T-helper 17 cell (primary cell): ENCODE measurements around the gene STRN4. TPM values are rescaled to one million over a fixed set of nuclear protein-coding genes. Genes with fewer than 3 reads are reported as not detected.

Experiments
- ATAC-seq: fragments of 150-1000 bp; cut with Tn5 transposase; 2 replicates; pipeline ENCODE4 v1.10.0; 2021; ENCODE audit warnings: mild to moderate bottlenecking, moderate library complexity
- DNase-seq, 3 donors: peaks; one replicate each; pipeline versions ENCODE4 v3.0.0 to v3.0.0-alpha.2; 2020 to 2021
- H3K9me3 ChIP-seq: one replicate; pipeline ENCODE4 v1.7.0; 2013; ENCODE audit warnings: low read length, mild to moderate bottlenecking; ENCODE audit not compliant: control insufficient read depth, poor library complexity, severe bottlenecking
- H3K27ac Mint-ChIP-seq: one replicate; pipeline ENCODE4 v1.8.0; 2022; ENCODE audit warnings: mild to moderate bottlenecking, moderate library complexity, mixed read lengths
- H3K27me3 Mint-ChIP-seq: one replicate; pipeline ENCODE4 v1.8.0; 2022; ENCODE audit warnings: mixed read lengths
- H3K36me3 Mint-ChIP-seq: one replicate; pipeline ENCODE4 v1.8.0; 2022; ENCODE audit warnings: low read depth, mixed read lengths
- H3K4me1 Mint-ChIP-seq: one replicate; pipeline ENCODE4 v1.8.0; 2022; ENCODE audit warnings: mild to moderate bottlenecking, mixed read lengths
- H3K4me3 Mint-ChIP-seq: one replicate; pipeline ENCODE4 v1.8.0; 2022; ENCODE audit warnings: mild to moderate bottlenecking, moderate library complexity, mixed read lengths
- total RNA-seq, 4 donors: library from RNA in 2 of 4; stranded (reverse) in 2 of 4; gene quantifications; one replicate each; pipeline ENCODE4 v1.2.3 and lab custom pipeline; 2022 to 2026

The STRN4 gene
- total RNA-seq, 2 donors from 2014 or later = 108 to 145 TPM

DNA sequence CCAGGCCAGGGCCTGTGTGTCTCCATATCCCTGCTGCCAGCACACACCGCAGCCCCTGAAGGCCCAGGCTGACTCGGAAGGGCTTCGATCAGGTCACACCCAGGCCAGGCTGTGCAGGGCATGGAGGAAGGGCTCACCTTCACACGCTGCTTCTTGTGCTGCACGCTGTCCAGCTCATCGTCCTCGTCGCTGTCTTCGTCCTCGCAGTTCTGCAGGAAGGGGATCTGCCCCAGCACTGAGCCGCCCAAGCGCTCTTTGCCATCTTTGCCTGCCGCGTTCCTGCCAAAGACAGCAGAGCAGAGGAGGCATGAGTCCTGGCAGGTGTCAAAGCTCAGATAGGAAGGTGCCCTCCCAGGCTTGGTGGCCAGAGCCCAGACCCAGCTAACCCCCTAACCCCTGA, 15.7 kb downstream of the STRN4 start:
- H3K9me3 ChIP-seq = no peaks in the 10 kb centered on the region
- no peaks in the 10 kb centered on the region for H3K27me3 Mint-ChIP-seq
- H3K4me1 Mint-ChIP-seq = peaks cover 26% of the 10 kb centered on the region
- no peak overlapping the region for H3K27ac Mint-ChIP-seq
- no peak for ATAC-seq
- no peak overlapping the region for H3K4me3 Mint-ChIP-seq
- peaks cover 3% of the 10 kb centered on the region for H3K36me3 Mint-ChIP-seq
- DNase-seq = no peak

DNA sequence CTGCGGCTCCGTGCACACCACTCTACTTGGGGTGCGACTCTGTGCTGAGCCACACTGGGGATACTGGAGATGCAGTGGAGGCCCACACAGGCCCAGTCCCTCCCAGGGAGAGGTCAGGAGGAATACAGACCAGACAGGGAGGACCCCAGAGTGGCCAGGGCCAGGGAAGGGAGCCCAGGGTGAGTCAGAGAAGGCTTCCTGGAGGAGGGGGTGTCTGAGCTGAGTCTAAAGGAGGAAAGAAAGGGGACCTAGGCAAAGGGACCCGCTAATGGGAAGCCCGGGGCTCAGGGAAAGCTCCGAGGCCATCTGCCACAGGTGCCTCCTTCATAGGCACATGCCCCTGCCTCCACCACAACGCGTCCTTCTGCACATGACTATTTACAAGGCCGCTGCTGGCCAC, 16.1 kb downstream of the STRN4 start:
- no peak for DNase-seq
- ATAC-seq = no peak
- peaks cover 26% of the 10 kb centered on the region for H3K4me1 Mint-ChIP-seq
- H3K9me3 ChIP-seq = no peaks in the 10 kb centered on the region
- H3K27ac Mint-ChIP-seq = no peak overlapping the region
- H3K27me3 Mint-ChIP-seq = no peaks in the 10 kb centered on the region
- H3K4me3 Mint-ChIP-seq = no peak overlapping the region
- H3K36me3 Mint-ChIP-seq = peaks cover 3% of the 10 kb centered on the region

DNA sequence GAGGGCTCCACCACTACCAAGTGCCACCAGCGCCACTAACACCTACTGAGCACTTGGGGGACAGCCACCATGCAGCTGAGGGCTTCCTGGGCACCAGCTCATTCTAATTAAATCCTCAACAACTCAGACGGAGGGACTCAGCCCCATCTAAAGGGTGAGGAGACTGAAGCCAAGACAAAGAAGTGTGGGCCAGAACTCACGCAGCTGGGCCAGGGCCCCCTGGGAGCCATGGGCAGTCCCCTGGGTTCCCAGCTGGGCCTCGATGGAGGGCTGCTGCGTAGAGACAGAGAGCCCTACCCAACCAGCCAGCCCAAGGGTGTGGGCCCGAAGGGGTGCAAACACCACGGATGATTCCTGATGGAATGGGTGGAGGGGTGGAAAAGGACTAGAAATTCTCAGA, 16.6 kb downstream of the STRN4 start:
- Mint-ChIP-seq H3K27ac (no peak overlapping the region), H3K4me3 (no peak overlapping the region), H3K27me3 (no peaks in the 10 kb centered on the region), H3K36me3 (peaks cover 3% of the 10 kb centered on the region), H3K4me1 (peaks cover 26% of the 10 kb centered on the region)
- no peak for DNase-seq
- ATAC-seq = no peak
- H3K9me3 ChIP-seq = no peaks in the 10 kb centered on the region

DNA sequence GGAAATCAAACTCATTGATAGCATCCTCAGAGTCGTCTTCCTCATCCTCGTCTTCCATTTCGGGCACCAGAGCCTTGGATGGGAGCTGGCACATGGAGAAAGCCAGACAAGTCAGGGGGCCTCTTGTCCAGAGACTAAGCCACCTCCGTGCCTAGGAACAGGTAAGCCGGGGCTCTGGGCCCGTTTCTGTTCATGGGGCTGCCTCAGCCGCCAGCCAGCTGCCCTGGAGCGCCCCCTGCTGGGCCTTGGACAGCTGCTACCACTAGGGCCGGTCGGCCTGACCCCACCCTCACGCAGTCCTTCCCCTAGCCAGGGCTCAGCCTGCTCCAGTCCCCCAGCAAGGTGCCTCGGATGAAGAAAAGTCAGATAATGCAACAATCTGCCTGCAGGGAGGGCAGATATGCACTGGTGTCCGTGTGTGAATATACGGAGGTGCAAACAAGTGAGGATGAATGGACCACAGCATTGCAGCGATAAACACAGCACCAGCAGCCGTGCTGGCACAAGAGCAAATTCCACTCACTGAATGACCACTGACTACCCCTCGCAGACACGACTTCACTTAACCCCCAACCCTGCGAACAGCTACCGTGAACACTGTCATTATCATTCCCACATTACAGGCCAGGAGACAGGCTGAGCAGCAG, 17.4 kb downstream of the STRN4 start:
- peak overlapping the region; percentile 77 for H3K4me3 Mint-ChIP-seq
- peak; percentile 87 for ATAC-seq
- DNase-seq = peak; percentile 67 to 88 (median 82)
- no peaks in the 10 kb centered on the region for H3K9me3 ChIP-seq
- no peaks in the 10 kb centered on the region for H3K27me3 Mint-ChIP-seq
- peaks cover 28% of the 10 kb centered on the region for H3K4me1 Mint-ChIP-seq
- H3K36me3 Mint-ChIP-seq = peaks cover 3% of the 10 kb centered on the region
- peak overlapping the region; percentile 49 for H3K27ac Mint-ChIP-seq

DNA sequence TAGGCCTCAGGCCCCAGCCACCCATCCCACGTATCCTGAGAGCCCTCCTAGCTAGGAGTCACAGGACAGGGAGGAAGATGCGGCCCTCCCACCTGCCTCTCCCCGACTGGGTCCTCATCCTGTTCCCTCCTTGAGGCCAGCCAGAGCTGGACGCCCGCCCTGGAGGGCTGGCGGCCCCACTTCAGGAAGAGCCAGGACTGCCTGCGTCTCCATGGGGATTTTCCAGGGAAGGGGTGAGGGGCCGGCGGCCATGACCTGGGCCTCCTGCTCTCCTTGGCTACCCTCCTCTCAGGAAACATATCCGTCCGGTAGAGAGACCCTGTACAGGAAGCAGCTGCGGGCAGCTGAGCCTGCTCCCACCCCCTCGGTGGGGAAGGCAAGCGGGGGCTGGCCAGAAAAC, 18.0 kb downstream of the STRN4 start:
- peaks cover 28% of the 10 kb centered on the region for H3K4me1 Mint-ChIP-seq
- H3K27ac Mint-ChIP-seq = peak overlapping the region; percentile 49
- DNase-seq (no peak), ATAC-seq (no peak)
- no peaks in the 10 kb centered on the region for H3K9me3 ChIP-seq
- H3K36me3 Mint-ChIP-seq = peaks cover 3% of the 10 kb centered on the region
- no peak overlapping the region for H3K4me3 Mint-ChIP-seq
- H3K27me3 Mint-ChIP-seq = no peaks in the 10 kb centered on the region

DNA sequence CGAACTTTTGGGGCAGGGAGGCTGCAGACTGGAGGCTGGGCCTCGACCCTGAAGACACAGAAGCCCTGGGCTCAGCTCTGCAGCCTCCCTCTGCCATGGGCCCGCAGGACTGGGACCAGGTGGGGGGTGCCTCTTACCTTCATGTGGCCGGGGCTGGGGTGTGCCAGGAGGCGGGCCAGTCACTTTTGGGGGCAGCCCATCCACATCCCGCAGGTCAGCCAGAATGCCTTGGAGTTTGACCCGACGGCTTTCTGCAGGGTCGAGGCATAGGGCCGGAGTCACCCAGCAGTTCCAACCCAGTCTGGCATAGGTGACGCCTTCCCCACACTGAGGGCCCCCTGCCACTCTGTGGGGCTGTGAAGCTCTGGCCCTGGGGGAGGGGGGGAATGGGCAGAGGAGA, 18.5 kb downstream of the STRN4 start:
- no peaks in the 10 kb centered on the region for H3K27me3 Mint-ChIP-seq

DNA sequence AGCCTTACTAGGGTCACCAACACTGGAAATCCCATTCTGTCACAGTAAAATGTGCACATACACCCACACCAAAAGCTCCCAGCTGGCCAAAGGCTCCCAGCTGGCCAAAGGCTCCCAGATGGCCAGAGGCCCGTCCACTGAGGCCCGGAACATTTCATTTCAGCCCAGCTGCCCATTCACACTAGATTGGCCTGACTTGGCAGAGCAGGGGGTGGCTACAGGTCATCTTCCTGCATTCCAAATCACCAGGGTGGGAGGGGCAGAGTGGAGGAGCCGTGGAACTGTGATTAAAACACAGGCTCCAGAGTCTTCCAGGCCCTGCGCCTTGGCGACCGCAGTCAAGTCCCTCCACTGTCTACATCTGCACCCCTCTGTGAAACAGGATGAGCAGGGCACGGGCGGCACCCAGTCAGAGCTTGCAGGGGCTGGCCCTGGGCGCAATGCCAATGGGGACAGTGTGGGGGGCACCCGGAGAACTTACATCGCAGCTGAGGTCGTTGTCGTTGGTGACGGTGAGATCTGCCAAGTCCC, 19.2 kb downstream of the STRN4 start:
- DNase-seq = no peak
- peaks cover 4% of the 10 kb centered on the region for H3K36me3 Mint-ChIP-seq
- H3K27ac Mint-ChIP-seq = no peak overlapping the region

More for the DNA sequence above, 18.5 kb downstream of the STRN4 start:
- Mint-ChIP-seq H3K4me3 (no peak overlapping the region), H3K4me1 (peaks cover 28% of the 10 kb centered on the region), H3K36me3 (peaks cover 3% of the 10 kb centered on the region), H3K27ac (no peak overlapping the region)
- ATAC-seq (no peak), DNase-seq (no peak)
- H3K9me3 ChIP-seq = no peaks in the 10 kb centered on the region

DNA sequence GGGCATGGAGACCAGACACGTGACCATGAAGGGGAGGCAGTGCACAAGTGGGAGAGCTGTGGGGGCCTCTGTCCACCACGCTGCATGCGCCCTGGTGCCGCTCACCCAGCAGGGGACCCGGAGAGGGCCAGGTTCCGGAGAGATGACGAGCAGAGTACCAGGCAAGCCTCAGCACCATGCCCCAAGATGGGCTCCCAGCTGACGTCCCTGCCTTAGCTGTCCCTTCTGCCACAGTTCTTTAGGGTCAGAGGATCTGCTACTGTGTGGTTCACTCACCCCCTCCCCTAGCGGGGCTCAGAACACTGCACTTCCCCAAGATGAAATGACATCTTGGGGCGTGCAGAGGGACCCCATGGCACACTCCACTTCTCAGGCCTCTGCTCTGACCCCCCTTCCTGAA, 19.7 kb downstream of the STRN4 start:
- H3K9me3 ChIP-seq = no peaks in the 10 kb centered on the region
- H3K36me3 Mint-ChIP-seq = peaks cover 4% of the 10 kb centered on the region
- peaks cover 27% of the 10 kb centered on the region for H3K4me1 Mint-ChIP-seq
- no peak overlapping the region for H3K4me3 Mint-ChIP-seq
- no peak overlapping the region for H3K27ac Mint-ChIP-seq
- no peaks in the 10 kb centered on the region for H3K27me3 Mint-ChIP-seq
- ATAC-seq = no peak
- DNase-seq = no peak

More for the DNA sequence above, 19.2 kb downstream of the STRN4 start:
- Mint-ChIP-seq H3K27me3 (no peaks in the 10 kb centered on the region), H3K4me3 (no peak overlapping the region), H3K4me1 (peaks cover 29% of the 10 kb centered on the region)
- H3K9me3 ChIP-seq = no peaks in the 10 kb centered on the region
- ATAC-seq = no peak

DNA sequence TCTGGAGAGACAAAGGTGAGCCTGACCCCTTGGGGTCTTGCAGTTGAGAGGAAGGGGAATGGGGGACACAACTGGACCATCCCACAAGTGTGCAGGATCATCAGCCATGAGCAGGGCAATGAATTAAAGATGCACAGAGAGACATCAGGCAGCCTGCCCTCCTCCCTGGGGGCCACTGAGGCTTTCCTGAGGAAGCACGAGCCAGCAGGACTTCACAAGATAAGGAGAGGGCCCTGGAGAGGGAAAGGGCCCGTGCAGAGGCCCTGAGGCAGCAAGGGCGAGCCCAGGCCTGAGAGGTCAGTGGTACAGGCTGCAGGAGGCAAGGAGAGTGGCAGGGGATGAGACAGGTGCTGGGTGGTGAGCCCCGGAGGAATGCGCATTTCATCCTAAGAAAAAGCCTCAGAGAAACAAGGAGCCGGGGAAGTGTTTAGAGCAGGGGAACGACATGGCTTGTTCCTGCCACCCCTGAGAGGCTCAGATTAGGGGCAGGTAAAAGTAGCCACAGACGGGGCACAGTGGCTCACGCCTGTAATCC, 20.3 kb downstream of the STRN4 start:
- ATAC-seq (no peak), DNase-seq (no peak)
- peaks cover 2% of the 10 kb centered on the region for H3K36me3 Mint-ChIP-seq
- H3K4me3 Mint-ChIP-seq = no peak overlapping the region
- no peaks in the 10 kb centered on the region for H3K9me3 ChIP-seq
- H3K4me1 Mint-ChIP-seq = peaks cover 22% of the 10 kb centered on the region
- H3K27ac Mint-ChIP-seq = peak overlapping the region; percentile 41
- H3K27me3 Mint-ChIP-seq = no peaks in the 10 kb centered on the region

DNA sequence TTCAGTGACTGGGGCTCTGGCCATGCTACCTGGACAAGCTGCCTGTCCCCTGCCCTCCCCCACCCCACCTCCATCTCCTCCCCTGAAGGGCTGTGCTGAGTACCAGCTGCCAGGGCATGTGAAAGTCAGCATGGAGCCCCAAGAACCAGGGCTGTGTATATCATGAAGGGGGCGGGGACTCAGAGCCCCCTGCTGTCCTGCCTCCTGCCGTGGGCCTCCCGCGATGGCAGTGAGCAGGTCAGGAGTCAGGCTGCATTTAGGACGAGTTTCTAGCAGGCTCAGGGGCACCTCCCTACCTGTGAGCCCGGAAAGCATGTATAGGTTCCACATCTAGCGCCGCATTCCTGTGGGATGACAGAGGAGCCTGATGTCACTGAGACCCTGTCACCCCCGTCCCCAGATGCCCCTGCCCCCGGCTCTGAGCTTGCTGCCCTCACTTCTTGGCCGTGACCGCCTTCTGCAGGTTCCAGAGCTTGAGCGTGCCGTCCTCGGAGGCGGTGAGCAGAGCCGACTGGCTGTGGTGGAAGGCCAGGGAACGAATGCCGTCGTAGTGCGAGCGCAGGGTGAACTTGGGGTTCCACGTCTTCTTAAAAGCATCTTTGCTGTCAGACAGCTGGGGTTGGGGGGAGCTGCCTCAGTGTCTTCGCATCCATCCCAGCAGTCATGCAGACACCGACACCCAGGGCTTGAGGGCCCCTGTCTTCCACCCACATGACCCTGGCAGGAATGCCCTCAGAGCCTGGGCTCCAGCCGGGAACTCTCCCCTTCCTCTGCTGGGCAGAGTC, 21.0 kb downstream of the STRN4 start:
- peaks cover 24% of the 10 kb centered on the region for H3K4me1 Mint-ChIP-seq
- H3K27ac Mint-ChIP-seq = no peak overlapping the region

DNA sequence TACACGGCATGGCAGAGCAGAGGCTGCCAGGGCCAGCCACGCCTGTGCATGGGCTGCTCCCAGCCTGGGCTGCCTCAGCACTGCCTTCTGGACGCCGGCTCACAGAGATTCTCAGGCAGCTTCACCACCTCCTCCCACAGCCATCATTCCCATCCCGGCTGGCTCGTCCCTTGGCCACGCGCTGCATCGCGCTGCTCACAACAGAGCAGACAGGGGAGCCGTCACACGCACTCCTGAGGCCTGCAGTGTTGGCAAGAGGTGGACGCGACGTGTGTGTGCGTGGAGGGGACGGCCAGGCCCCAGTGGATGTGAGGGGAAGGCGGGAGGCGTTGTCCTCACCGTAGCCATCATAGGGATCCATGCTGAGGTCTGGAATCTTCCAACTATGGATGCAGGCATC, 21.8 kb downstream of the STRN4 start:
- no peaks in the 10 kb centered on the region for H3K9me3 ChIP-seq
- DNase-seq (no peak), ATAC-seq (no peak)
- Mint-ChIP-seq H3K4me3 (no peak overlapping the region), H3K4me1 (peaks cover 29% of the 10 kb centered on the region), H3K27ac (no peak overlapping the region), H3K27me3 (no peaks in the 10 kb centered on the region), H3K36me3 (peaks cover 2% of the 10 kb centered on the region)

More for the DNA sequence above, 21.0 kb downstream of the STRN4 start:
- Mint-ChIP-seq H3K36me3 (peaks cover 2% of the 10 kb centered on the region), H3K27me3 (no peaks in the 10 kb centered on the region), H3K4me3 (no peak overlapping the region)
- ATAC-seq = no peak
- H3K9me3 ChIP-seq = no peaks in the 10 kb centered on the region
- no peak for DNase-seq

DNA sequence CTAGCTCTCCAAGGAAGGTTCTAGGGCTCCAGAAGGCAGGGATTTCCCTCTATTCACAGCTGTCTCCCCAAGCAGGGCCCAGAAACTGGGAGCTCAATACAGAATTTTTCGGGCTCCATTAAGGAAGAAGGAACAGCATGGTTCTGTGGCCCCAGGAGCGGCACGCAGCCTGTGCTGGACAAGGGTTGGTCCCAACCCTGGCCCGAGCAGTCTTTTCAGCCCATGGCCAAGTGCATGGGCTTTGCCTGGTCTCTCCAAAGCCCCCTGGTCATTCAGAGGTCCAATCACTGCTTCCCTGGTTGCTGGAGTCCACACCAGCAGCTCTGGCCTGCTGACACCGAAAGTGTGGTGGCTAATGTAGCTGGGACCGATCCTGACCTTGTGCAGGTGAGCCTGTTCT, 22.8 kb downstream of the STRN4 start:
- ATAC-seq = no peak
- Mint-ChIP-seq H3K27me3 (no peaks in the 10 kb centered on the region), H3K27ac (no peak overlapping the region), H3K4me3 (no peak overlapping the region), H3K36me3 (peaks cover 2% of the 10 kb centered on the region), H3K4me1 (peaks cover 30% of the 10 kb centered on the region)
- no peak for DNase-seq
- H3K9me3 ChIP-seq = no peaks in the 10 kb centered on the region

DNA sequence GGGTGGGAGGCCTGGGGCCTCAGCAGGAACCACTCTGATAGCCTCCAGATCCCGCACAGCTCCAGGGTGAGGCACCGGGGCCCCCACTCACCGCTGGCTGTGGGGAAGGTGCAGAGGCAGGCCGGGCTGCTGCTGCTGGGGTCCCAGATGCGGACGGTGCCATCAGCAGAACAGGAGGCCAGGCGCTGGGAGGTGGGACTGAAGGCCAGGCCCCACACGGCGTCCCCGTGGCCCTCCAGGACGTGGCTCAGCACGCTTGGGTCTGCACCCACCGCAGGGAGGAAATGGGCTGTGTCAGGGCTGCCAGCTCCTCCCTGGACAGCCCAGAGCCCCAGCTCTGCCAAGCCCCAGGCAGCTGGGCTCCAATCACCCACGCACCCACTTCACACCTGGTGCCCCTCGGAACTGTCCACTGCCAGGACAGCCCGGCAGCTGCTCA, 23.2 kb downstream of the STRN4 start:
- no peaks in the 10 kb centered on the region for H3K9me3 ChIP-seq
- H3K36me3 Mint-ChIP-seq = peaks cover 2% of the 10 kb centered on the region
- ATAC-seq (no peak), DNase-seq (no peak)
- no peak overlapping the region for H3K4me3 Mint-ChIP-seq
- no peak overlapping the region for H3K27ac Mint-ChIP-seq
- no peaks in the 10 kb centered on the region for H3K27me3 Mint-ChIP-seq
- H3K4me1 Mint-ChIP-seq = peaks cover 35% of the 10 kb centered on the region
